ENCODE results near the gene ZNF385B.

DNA sequence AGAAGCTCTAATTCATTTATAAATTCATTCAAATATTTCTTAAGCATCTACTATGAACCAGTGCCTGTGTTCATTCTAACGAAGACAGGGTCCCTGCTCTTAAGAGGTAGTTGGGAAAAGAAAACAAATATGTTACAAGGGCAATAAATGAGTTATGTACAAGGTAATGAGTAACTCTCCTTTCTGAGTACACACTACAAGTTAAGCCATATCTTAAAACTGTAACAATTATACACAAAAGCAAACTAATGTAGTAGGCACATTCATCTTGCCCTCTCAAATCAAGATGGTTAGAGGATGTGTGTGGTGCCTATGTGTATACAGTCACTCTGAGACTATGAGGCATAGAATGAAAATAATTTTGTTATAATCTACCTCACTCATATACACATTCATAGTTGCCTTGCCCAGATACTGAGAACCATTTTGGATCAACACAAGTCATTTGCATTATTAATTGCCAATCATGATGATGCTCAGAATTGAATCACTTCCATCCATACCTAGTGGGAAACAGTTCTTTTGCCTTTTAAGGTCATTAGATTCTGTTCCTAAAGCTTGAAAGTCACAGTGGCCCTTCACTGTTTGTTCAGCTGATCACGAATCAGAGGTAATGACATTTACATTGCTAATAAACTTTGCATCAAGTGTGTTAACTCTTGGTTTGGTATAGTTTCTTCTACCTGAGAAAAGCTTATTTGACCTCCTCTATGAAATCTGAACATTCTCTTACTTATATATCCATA is 283.1 kb downstream of the ZNF385B start:
- TF ChIP-seq CTCF (optimal IDR thresholded peaks at IDR 0.05 in 1 of 3, IDR thresholded peaks at IDR 0.05 in 1 of 3, conservative IDR thresholded peaks at IDR 0.05 in 1 of 3; ENCODE audit: extremely low read depth in 1 of 3, insufficient read depth in 2 of 3, low read length in 3 of 3) (no peak), EZH2 (IDR thresholded peaks at IDR 0.05; ENCODE audit: low read length) (no peak)
